Natural killer cell treated with Interleukin-12 subunit alpha and Interleukin-12 subunit beta and Interleukin-15 and Interleukin-18, amount 100 ng/mL, for 72 hours (primary cell): Measurements from ENCODE around the gene TEC. TPM values are rescaled to one million over a fixed set of nuclear protein-coding genes. Genes with fewer than 3 reads are reported as not detected.
A peak's percentile ranks its signal among the peaks of the same experiment; 100 is the strongest.
"Not testable (repeated sequence)": the region's sequence is repeated elsewhere in the genome, so short reads cannot be mapped to it uniquely, and the experiment has no call there.

ENCODE experiments used
- ATAC-seq, 2 donors: fragments of 150-1000 bp; cut with Tn5 transposase in 1 of 2; sonication (Bioruptor Pico), chemical (Tn5 transposase) in 1 of 2; 2 replicates each; pipeline ENCODE4 v1.10.0; 2021
- DNase-seq: peaks from one replicate; pipeline ENCODE4 v3.0.0; 2022; ENCODE audit warnings: low spot score
- H3K27ac Mint-ChIP-seq, 2 donors: 1 replicate in 1 of 2; 2 replicates in 1 of 2; pipeline ENCODE4 v1.8.0; 2022; ENCODE audit warnings: mixed read lengths in 2 of 2, mild to moderate bottlenecking in 1 of 2, moderate library complexity in 1 of 2
- H3K27me3 Mint-ChIP-seq, 2 donors: 1 replicate in 1 of 2; 2 replicates in 1 of 2; pipeline ENCODE4 v1.8.0; 2022; ENCODE audit warnings: mixed read lengths in 2 of 2
- H3K36me3 Mint-ChIP-seq: one replicate; pipeline ENCODE4 v1.8.0; 2022; ENCODE audit warnings: mixed read lengths
- H3K4me1 Mint-ChIP-seq, 2 donors: 1 replicate in 1 of 2; 2 replicates in 1 of 2; pipeline ENCODE4 v1.8.0; 2022; ENCODE audit warnings: low read depth in 2 of 2, mixed read lengths in 2 of 2, mild to moderate bottlenecking in 1 of 2
- H3K4me3 Mint-ChIP-seq: one replicate; pipeline ENCODE4 v1.8.0; 2022; ENCODE audit warnings: mixed read lengths
- H3K9me3 Mint-ChIP-seq: 2 replicates; pipeline ENCODE4 v1.8.0; 2022; ENCODE audit warnings: mixed read lengths
- total RNA-seq, 2 donors: library from RNA; stranded (reverse); gene quantifications; one replicate each; pipeline ENCODE4 v1.2.3, GENCODE V29; 2022

The TEC gene
- total RNA-seq, 2 donors from 2014 or later = 2.0 to 3.1 TPM

DNA sequence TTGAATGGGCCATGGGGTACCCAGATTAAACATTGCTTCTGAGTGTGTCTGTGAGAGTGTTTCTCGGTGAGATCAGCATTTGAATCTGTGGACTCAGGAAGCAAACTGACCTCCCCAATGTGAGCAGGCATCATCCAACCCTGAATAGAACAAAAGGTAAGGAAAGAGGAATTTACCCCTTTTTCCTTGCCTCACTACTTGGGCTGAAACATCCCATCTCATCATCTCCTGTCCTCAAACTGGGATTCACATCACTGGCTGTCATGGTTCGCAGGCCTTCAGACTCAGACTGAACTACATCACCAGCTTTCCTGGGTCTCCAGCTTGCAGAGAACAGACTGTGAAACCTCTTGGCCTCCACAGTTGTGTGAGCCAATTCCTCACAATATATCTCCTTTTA lies 47.1 kb downstream of the TEC start:
- H3K4me1 Mint-ChIP-seq = peaks cover 5 to 7% of the 10 kb centered on the region in 2 donors
- no peak for ATAC-seq
- no peak for DNase-seq
- H3K4me3 Mint-ChIP-seq = no peak overlapping the region
- H3K27ac Mint-ChIP-seq = no peak overlapping the region
- no peaks in the 10 kb centered on the region for H3K27me3 Mint-ChIP-seq
- no peaks in the 10 kb centered on the region for H3K36me3 Mint-ChIP-seq
- no peaks in the 10 kb centered on the region for H3K9me3 Mint-ChIP-seq

DNA sequence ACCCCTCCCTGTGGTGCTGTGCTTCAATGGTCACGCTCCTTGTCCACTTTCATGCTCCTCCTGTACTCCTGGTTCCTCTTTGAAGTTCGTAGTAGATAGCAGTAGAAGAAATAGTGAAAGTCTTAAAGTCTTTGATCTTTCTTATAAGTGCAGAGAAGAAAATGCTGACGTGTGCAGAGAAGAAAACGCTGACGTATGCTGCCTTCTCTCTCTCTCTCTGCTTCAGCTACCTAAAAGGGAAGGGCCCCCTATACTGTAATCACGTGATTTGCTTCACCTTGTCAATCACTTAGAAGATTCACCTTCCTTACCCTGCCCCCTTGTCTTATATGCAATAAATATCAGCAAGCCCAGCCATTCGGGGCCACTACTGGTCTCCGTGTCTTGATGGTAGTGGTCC lies 50.2 kb downstream of the TEC start:
- not testable (repeated sequence) for ATAC-seq, H3K27me3 Mint-ChIP-seq, H3K9me3 Mint-ChIP-seq, H3K36me3 Mint-ChIP-seq, H3K27ac Mint-ChIP-seq, H3K4me3 Mint-ChIP-seq, DNase-seq, H3K4me1 Mint-ChIP-seq

DNA sequence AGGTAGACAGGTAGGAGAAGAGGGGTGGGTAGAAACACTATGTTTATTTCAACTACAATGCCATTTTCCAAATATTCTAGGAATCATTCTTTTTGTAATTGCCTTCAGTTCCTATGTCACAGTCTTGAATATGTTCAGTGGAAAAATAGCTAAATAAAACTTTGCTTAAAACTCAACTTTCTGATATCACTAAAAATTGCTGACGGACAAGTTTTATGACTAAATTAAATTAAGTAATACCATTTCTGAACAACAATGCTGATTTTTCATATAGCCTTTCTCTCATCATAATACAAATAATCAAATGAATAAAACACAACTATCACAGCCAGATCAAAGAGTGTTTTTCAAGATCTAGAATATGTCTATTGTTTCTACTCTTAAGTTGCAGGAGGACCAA lies 53.1 kb downstream of the TEC start:
- H3K4me3 Mint-ChIP-seq = no peak overlapping the region
- DNase-seq (no peak), ATAC-seq (no peak)
- peaks cover 15 to 17% of the 10 kb centered on the region in 2 donors for H3K4me1 Mint-ChIP-seq
- H3K27me3 Mint-ChIP-seq = no peaks in the 10 kb centered on the region
- no peaks in the 10 kb centered on the region for H3K36me3 Mint-ChIP-seq
- H3K9me3 Mint-ChIP-seq = no peaks in the 10 kb centered on the region
- H3K27ac Mint-ChIP-seq = peak overlapping the region in 1 of 2 donors; percentile 3

DNA sequence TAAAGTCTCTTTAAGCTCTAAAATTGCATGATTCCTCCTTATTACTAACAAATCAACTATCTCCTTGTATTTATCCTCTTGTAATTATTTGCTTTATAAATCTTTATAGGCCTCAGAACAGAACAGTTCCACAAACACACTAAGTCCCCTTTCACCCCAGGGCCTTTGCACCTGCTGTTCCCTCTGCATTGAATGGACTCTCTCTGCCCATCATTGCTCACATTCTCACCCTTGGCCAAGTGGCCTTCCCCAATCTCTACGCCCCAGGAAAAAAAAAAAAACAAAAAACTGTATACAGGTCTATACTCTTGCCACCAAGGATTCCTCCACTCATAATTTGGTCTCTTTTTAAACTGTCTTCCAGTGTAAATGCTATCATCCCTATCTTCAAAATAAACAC lies 53.7 kb downstream of the TEC start:
- H3K4me1 Mint-ChIP-seq = peaks cover 15 to 17% of the 10 kb centered on the region in 2 donors
- DNase-seq (no peak), ATAC-seq (no peak)
- no peak overlapping the region for H3K4me3 Mint-ChIP-seq
- no peaks in the 10 kb centered on the region for H3K27me3 Mint-ChIP-seq
- H3K36me3 Mint-ChIP-seq = no peaks in the 10 kb centered on the region
- peak overlapping the region in 1 of 2 donors; percentile 3 for H3K27ac Mint-ChIP-seq
- no peaks in the 10 kb centered on the region for H3K9me3 Mint-ChIP-seq

DNA sequence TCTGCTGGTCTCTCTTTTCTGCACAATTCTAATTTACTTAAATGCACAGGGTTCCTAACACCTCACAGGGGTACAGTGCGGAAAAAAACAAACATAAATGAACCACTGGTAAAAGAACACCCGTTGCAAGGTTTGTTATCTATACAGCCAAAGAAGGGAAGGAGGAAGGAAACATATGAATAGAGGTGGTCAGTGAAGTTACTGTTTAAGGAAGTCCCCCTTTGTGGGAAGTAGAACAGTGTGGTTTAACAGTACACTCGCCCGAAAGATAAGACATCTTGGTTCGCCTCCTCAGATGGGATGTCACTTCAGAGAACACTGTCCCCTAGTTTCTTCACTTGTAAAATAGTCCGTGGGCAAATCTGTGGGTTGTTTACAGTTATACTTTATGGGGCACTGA lies 57.5 kb downstream of the TEC start:
- H3K4me3 Mint-ChIP-seq = peak overlapping the region; percentile 63
- no peaks in the 10 kb centered on the region for H3K9me3 Mint-ChIP-seq
- ATAC-seq (peak; percentile 85), DNase-seq (no peak)
- no peaks in the 10 kb centered on the region for H3K27me3 Mint-ChIP-seq
- peak overlapping the region; percentile 51 to 59 for H3K27ac Mint-ChIP-seq
- H3K4me1 Mint-ChIP-seq = peaks cover 22 to 26% of the 10 kb centered on the region in 2 donors
- H3K36me3 Mint-ChIP-seq = no peaks in the 10 kb centered on the region

DNA sequence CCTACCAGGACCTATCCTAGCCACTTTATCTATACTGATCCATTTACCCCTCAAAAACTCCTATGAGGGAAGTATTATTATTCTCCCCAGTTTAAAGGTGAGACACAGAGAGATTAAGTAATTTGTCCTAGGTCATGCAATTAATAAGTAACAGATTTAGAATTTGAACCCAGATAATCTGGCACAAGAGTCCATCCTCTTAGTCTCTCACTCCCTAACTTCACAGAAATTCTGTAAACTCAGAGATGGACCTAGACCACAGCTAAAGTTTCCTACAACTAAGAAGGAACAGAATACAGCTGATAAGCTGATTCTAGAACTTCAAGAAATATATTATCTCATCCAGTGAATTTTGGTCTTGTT lies 58.7 kb downstream of the TEC start:
- H3K27me3 Mint-ChIP-seq = no peaks in the 10 kb centered on the region
- no peaks in the 10 kb centered on the region for H3K9me3 Mint-ChIP-seq
- no peak overlapping the region for H3K4me3 Mint-ChIP-seq
- H3K27ac Mint-ChIP-seq = peak overlapping the region in 1 of 2 donors; percentile 36
- no peak for DNase-seq
- peaks cover 20 to 22% of the 10 kb centered on the region in 2 donors for H3K4me1 Mint-ChIP-seq
- no peak for ATAC-seq
- H3K36me3 Mint-ChIP-seq = no peaks in the 10 kb centered on the region

DNA sequence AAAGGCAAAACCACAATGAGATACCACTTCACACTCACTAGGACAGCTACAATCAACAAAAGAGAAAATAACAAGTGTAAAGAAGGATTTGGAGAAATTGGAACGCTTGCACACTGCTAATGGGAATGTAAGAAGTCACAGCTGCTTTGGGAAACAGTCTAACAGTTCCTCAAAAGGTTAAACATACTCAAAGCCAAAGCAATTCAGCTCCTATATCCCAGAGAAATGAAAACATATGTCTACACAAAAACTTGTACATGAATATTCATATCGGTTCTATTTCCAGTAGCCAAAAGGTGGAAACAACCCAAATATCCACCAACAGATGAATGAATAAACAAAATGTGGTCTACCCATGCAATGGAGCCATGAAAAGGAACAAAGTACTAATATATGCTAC lies 64.0 kb downstream of the TEC start:
- ATAC-seq (no peak), DNase-seq (no peak)
- H3K27ac Mint-ChIP-seq = no peak overlapping the region
- H3K36me3 Mint-ChIP-seq = no peaks in the 10 kb centered on the region
- peaks cover 0 to 9% of the 10 kb centered on the region in 2 donors for H3K27me3 Mint-ChIP-seq
- H3K9me3 Mint-ChIP-seq = no peaks in the 10 kb centered on the region
- no peak overlapping the region for H3K4me3 Mint-ChIP-seq
- H3K4me1 Mint-ChIP-seq = peaks cover 11 to 14% of the 10 kb centered on the region in 2 donors

DNA sequence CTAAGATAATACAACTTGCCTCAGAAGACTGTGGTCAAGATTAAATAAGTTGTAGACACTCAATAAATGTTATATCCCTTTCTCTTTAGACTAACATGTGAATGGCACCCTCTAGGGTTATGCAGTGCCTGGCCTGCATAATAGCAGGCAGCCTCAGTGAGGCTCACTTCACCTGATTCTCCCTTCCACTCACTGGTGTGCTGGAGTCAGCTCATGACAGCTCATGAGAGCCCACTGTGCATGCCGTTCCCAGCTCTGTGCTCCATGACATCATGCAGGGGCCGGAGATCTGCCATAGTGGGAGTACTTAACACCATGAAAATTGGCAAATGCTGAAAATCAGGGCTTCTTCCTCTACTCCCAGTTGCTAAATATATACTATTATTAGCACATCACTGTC lies 64.5 kb downstream of the TEC start:
- peaks cover 6 to 10% of the 10 kb centered on the region in 2 donors for H3K4me1 Mint-ChIP-seq
- DNase-seq (no peak), ATAC-seq (no peak)
- H3K36me3 Mint-ChIP-seq = no peaks in the 10 kb centered on the region
- H3K27ac Mint-ChIP-seq = no peak overlapping the region
- no peaks in the 10 kb centered on the region for H3K9me3 Mint-ChIP-seq
- H3K27me3 Mint-ChIP-seq = peaks cover 0 to 10% of the 10 kb centered on the region in 2 donors
- no peak overlapping the region for H3K4me3 Mint-ChIP-seq

DNA sequence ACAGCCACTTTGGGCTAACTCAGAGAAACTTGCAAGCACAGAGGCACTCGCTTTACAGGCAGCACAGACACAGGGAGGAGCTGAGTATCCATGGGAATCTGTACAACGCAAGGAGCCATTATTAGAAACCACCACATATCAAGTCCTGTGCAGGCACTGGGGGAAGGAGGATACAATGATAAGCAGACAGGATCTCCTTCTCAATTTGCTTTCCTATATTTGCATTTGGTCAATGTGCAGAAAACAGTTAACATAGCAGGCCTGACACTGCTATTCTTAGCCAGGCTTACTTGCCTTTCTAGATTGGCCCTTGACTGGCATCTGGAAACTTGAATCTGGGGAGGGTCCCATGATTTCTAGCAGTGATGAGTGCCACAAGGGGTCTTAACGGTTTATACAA lies 65.8 kb downstream of the TEC start:
- ATAC-seq = no peak
- H3K4me1 Mint-ChIP-seq = peaks cover 4 to 8% of the 10 kb centered on the region in 2 donors
- no peak overlapping the region for H3K4me3 Mint-ChIP-seq
- H3K9me3 Mint-ChIP-seq = no peaks in the 10 kb centered on the region
- H3K36me3 Mint-ChIP-seq = no peaks in the 10 kb centered on the region
- H3K27me3 Mint-ChIP-seq = peaks cover 0 to 10% of the 10 kb centered on the region in 2 donors
- DNase-seq = no peak
- H3K27ac Mint-ChIP-seq = no peak overlapping the region

DNA sequence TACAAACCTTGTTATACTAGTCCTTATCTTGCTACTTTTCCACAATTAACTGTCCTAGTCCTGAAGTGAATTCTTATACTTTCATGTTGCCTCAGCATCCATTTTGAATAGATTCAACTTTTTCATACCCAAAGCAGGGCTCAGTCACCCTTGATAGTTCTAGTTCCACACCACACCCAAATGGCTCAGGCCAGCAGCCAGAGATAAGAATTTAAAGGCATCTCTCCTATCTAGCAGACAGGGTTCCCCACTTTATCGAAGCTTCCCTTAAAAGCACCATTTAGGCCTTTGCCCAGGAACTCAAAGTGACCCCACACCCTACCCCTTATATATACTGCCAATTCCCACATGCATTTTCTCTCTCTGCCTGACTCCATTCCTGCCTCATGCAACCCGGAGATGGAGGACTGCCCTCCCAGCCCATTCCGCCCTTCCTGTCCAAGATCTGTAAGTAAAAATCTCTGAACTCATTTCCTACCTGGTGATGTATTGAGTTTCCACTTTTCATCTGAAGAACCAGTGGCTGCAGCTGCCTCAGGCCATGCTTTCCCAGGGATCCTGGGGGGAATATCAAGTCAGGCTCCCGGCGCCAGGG lies 71.9 kb downstream of the TEC start:
- Mint-ChIP-seq H3K4me1 (peaks cover 18 to 28% of the 10 kb centered on the region in 2 donors), H3K27me3 (peaks cover 0 to 10% of the 10 kb centered on the region in 2 donors), H3K27ac (no peak overlapping the region), H3K9me3 (no peaks in the 10 kb centered on the region), H3K4me3 (no peak overlapping the region), H3K36me3 (no peaks in the 10 kb centered on the region)
- ATAC-seq (no peak), DNase-seq (no peak)

DNA sequence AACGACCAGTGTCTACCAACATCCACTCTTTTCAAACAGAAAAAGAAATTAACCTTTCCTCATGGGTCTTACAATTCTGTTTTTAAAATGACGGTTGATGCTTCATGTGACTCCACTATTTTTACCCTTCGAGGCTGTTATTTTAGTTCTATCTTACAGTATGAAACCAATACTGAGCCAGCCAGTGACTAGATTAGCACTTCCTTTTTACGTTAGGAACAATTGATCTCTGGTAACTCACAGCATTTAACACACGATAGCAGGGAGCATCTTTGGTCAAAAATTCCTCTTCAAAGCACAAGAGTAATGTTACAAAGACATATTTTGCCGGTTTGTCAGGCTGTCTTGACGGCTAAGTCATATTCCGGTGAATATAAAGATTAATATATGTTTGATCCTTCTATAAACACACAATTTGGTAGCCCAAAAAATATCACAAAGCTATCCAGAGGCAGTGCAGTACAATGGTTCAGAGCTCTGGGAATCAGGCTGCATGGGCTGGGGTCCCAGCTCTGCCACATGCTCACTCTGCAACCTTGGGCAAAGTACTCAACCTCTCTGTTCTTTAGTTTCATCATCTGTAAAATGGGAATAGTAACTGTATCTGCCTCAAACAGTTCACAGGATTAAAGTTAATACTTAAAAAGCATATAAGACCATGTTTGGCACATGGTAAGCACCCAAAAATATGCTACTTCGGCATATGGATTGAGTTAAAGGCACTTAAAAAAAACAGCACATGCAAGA lies 72.7 kb downstream of the TEC start:
- Mint-ChIP-seq H3K9me3 (no peaks in the 10 kb centered on the region), H3K4me3 (no peak overlapping the region)

DNA sequence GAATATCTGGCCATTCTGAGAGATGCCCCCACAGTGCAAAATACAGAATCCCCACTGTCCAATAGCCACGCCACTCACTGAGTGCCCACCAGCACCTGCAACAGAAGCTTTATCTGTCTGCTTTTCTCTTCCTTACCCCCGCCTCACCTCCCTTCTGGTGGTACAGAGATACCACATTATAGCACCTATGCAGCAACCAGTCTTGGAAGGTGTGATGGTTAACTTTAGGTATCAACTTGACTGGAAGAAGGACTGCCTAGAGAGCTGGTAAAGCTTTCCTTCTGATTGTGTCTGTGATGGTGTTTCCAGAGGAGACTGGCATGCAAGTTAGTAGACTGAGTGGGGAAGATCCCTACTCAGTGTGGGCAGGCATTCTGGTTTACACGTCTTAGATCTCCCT lies 73.8 kb downstream of the TEC start:
- Mint-ChIP-seq H3K27ac (no peak overlapping the region), H3K36me3 (no peaks in the 10 kb centered on the region), H3K4me1 (peaks cover 13 to 23% of the 10 kb centered on the region in 2 donors), H3K9me3 (no peaks in the 10 kb centered on the region), H3K27me3 (peaks cover 0 to 3% of the 10 kb centered on the region in 2 donors), H3K4me3 (peak overlapping the region; percentile 32)
- peak; percentile 36 to 52 for ATAC-seq
- no peak for DNase-seq

More for the DNA sequence above, 72.7 kb downstream of the TEC start:
- ATAC-seq (no peak), DNase-seq (no peak)
- H3K27me3 Mint-ChIP-seq = peaks cover 0 to 10% of the 10 kb centered on the region in 2 donors
- no peaks in the 10 kb centered on the region for H3K36me3 Mint-ChIP-seq
- no peak overlapping the region for H3K27ac Mint-ChIP-seq
- H3K4me1 Mint-ChIP-seq = peaks cover 18 to 28% of the 10 kb centered on the region in 2 donors

DNA sequence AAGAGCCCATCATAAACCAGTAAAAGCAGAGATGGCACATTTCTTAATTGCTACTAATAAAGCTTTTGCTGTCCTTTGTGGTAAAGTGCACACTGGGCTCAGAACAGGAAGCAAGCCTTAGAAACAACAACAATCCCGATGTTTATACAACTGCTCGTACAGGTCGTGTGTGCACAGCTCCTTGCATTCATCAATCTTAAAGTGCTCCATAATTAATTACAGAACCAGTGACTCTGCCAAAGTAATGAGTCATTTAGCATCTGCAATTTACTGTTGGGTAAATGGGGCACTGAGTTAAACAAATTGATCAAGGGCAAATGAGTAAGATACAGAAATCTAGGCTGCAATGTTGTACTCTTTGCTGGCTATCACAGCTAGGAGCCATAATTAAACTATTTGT lies 74.3 kb downstream of the TEC start:
- H3K4me3 Mint-ChIP-seq = no peak overlapping the region
- ATAC-seq = peak; percentile 20 to 53
- no peak for DNase-seq
- H3K9me3 Mint-ChIP-seq = no peaks in the 10 kb centered on the region
- peaks cover 13 to 23% of the 10 kb centered on the region in 2 donors for H3K4me1 Mint-ChIP-seq
- no peaks in the 10 kb centered on the region for H3K27me3 Mint-ChIP-seq
- H3K27ac Mint-ChIP-seq = no peak overlapping the region
- no peaks in the 10 kb centered on the region for H3K36me3 Mint-ChIP-seq

DNA sequence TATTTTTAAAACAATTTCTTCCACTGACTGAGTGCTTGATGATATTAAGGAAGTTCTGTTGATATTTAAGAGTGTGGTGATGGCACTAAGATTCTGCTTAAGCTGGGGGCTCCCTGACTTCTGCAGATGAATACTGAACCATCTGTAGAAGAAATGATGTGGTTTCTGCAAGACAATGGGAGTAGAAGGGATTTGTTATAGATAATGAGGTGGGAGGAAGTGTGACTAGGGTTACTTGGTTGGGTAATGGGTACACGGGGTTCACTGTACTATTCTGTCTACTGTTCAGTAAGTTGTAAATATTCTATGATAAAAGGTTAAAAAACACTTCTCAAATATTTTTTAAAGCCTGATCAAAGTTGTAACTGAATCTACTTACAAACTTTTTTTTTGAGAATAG lies 74.7 kb downstream of the TEC start:
- H3K9me3 Mint-ChIP-seq = no peaks in the 10 kb centered on the region
- peaks cover 13 to 23% of the 10 kb centered on the region in 2 donors for H3K4me1 Mint-ChIP-seq
- no peaks in the 10 kb centered on the region for H3K27me3 Mint-ChIP-seq
- DNase-seq (no peak), ATAC-seq (no peak)
- no peak overlapping the region for H3K4me3 Mint-ChIP-seq
- no peak overlapping the region for H3K27ac Mint-ChIP-seq
- H3K36me3 Mint-ChIP-seq = no peaks in the 10 kb centered on the region
